HG02759 (cell line): ENCODE results near the gene MMS19.
"Not testable (repeated sequence)": the region's sequence is repeated elsewhere in the genome, so short reads cannot be mapped to it uniquely, and the experiment has no call there.

Source experiments
- ATAC-seq: cut with Tn5 transposase; IDR thresholded peaks from one replicate; pipeline ENCODE4 v1.9.1; 2021; ENCODE audit warnings: mild to moderate bottlenecking, moderate library complexity; ENCODE audit not compliant: unreplicated experiment

The MMS19 gene

GRCh38 chr10:97529685-97530465, 31.7 kb upstream of the MMS19 start:
- no peak for ATAC-seq

GRCh38 chr10:97528876-97529275, 30.7 kb upstream of the MMS19 start:
- not testable (repeated sequence) for ATAC-seq

- no peak for ATAC-seq
Measured at GRCh38 chr10:97525683-97526110, 27.5 kb upstream of the MMS19 start.

- no peak for ATAC-seq
Measured at GRCh38 chr10:97525086-97525485, 26.9 kb upstream of the MMS19 start.

- ATAC-seq = no peak
Measured at GRCh38 chr10:97522937-97523336, 24.7 kb upstream of the MMS19 start.

GRCh38 chr10:97522071-97522470, 23.8 kb upstream of the MMS19 start:
- no peak for ATAC-seq

- ATAC-seq = no peak
Measured at GRCh38 chr10:97520978-97521761, 22.9 kb upstream of the MMS19 start.

GRCh38 chr10:97520520-97520919, 22.3 kb upstream of the MMS19 start:
- no peak for ATAC-seq

- no peak for ATAC-seq
Measured at GRCh38 chr10:97519342-97519741, 21.1 kb upstream of the MMS19 start.

- no peak for ATAC-seq
Measured at GRCh38 chr10:97518301-97519043, 20.2 kb upstream of the MMS19 start.

GRCh38 chr10:97517778-97518300, 19.6 kb upstream of the MMS19 start:
- no peak for ATAC-seq

- ATAC-seq = no peak
Measured at GRCh38 chr10:97517096-97517750, 19.0 kb upstream of the MMS19 start.

- ATAC-seq = no peak
Measured at GRCh38 chr10:97515271-97515978, 17.2 kb upstream of the MMS19 start.

- ATAC-seq = no peak
Measured at GRCh38 chr10:97514344-97514743, 16.1 kb upstream of the MMS19 start.

- ATAC-seq = no peak
Measured at GRCh38 chr10:97512993-97513392, 14.8 kb upstream of the MMS19 start.

GRCh38 chr10:97511711-97512440, 13.7 kb upstream of the MMS19 start:
- ATAC-seq = no peak

- ATAC-seq = no peak
Measured at GRCh38 chr10:97510686-97511085, 12.5 kb upstream of the MMS19 start.

GRCh38 chr10:97509120-97509680, 11.0 kb upstream of the MMS19 start:
- ATAC-seq = no peak

GRCh38 chr10:97508342-97508741, 10.1 kb upstream of the MMS19 start:
- ATAC-seq = no peak
